ENCODE results near the gene USP36. TPM values are rescaled to one million over a fixed set of nuclear protein-coding genes. Genes with fewer than 3 reads are reported as not detected.

The USP36 gene
- total and polyA plus RNA-seq, 2 experiments from 2014 or later = 27.1 to 27.8 TPM

GRCh38 chr17:78793415-78793814, 47.2 kb downstream of the USP36 start:
- Histone ChIP-seq H3K9me3 (ENCODE audit: low read depth) (no peaks in the 10 kb centered on the region), H3K27ac (no peak overlapping the region), H3K36me3 (peaks cover 10% of the 10 kb centered on the region), H3K4me1 (ENCODE audit: low read depth) (peaks cover 6% of the 10 kb centered on the region), H3K27me3 (no peaks in the 10 kb centered on the region), H3K4me3 (no peak overlapping the region)
- DNase-seq (ENCODE audit: low read depth in 1 of 2, low spot score in 1 of 2) = no peak
- TF ChIP-seq CTCF (IDR thresholded peaks at IDR 0.05; ENCODE audit: low read depth, low read length) = no peak

DNA sequence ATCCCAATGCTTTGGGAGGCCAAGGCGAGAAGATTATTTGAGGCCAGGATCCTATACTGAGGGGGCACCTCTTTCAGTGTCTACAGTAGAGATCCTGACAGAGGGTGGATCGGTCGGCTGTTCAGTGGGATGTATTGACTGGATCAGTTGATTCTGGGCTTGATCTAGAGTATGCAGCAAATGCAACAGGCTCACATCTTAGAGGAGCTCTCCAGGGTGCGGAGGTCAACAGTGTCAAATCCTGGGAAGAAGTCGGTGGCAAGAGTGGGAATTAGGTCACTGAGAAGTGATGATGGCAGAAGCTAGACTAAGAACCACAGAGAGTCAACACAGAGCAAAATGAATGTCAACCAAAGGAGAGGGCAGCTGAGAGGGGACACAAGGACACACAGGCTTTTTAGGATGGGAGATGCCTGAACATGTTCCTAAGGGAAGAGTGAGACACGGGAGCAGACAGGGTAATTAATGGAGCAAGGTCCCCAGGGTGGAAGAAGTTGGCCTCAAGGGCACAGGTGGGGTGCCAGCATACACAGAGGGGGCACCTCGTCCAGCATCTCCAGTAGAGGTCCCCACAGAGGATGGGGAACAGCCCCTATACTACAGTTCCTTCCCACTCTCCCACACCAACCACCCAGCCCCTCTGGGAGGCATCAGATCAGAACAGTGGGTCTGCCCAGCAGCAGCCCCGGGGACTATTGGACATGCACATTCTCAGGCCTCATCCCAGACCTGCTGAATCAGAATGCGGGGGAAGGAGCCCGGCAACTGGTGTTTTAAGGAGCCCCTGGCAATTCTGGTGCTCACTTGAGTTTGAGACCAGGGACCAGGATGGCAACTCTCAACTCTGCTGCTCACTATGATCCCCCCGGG, 48.5 kb downstream of the USP36 start:
- Histone ChIP-seq H3K4me1 (ENCODE audit: low read depth) (peaks cover 6% of the 10 kb centered on the region), H3K27ac (peak overlapping the region; percentile 34), H3K9me3 (ENCODE audit: low read depth) (no peaks in the 10 kb centered on the region), H3K27me3 (no peaks in the 10 kb centered on the region), H3K36me3 (peaks cover 6% of the 10 kb centered on the region), H3K4me3 (no peak overlapping the region)
- DNase-seq (ENCODE audit: low read depth in 1 of 2, low spot score in 1 of 2) = no peak
- TF ChIP-seq CTCF (IDR thresholded peaks at IDR 0.05; ENCODE audit: low read depth, low read length) = no peak

DNA sequence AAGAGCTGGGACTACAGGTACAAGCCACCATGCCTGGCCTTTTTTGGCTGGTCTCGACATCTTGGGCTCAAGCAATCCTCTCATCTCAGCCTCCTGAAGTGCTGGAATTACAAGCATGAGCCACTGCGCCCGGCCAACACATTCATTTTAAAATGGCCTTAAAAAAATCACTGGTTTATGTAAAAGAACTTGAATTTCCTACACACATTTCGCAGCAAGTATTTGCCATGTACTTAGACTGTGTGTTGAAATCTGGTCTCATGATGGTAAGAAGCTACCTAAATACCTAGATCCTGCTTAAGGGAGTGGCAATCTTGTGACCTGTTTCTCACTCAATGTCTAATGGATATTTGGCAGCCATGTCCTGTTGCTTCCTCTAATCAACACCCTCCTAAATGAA, 50.1 kb downstream of the USP36 start:
- Histone ChIP-seq H3K27me3 (no peaks in the 10 kb centered on the region), H3K4me1 (ENCODE audit: low read depth) (peaks cover 6% of the 10 kb centered on the region), H3K9me3 (ENCODE audit: low read depth) (no peaks in the 10 kb centered on the region), H3K36me3 (peaks cover 3% of the 10 kb centered on the region), H3K4me3 (no peak overlapping the region), H3K27ac (no peak overlapping the region)
- TF ChIP-seq CTCF (IDR thresholded peaks at IDR 0.05; ENCODE audit: low read depth, low read length) = no peak
- DNase-seq (ENCODE audit: low read depth in 1 of 2, low spot score in 1 of 2) = no peak

GRCh38 chr17:78789663-78790181, 50.9 kb downstream of the USP36 start:
- Histone ChIP-seq H3K4me1 (ENCODE audit: low read depth) (peaks cover 10% of the 10 kb centered on the region), H3K36me3 (no peaks in the 10 kb centered on the region), H3K27ac (peak overlapping the region; percentile 13), H3K4me3 (no peak overlapping the region), H3K9me3 (ENCODE audit: low read depth) (no peaks in the 10 kb centered on the region), H3K27me3 (no peaks in the 10 kb centered on the region)
- no peak for TF ChIP-seq CTCF (IDR thresholded peaks at IDR 0.05; ENCODE audit: low read depth, low read length)
- DNase-seq (ENCODE audit: low read depth in 1 of 2, low spot score in 1 of 2) = peak in 1 of 2 donors; percentile 60

DNA sequence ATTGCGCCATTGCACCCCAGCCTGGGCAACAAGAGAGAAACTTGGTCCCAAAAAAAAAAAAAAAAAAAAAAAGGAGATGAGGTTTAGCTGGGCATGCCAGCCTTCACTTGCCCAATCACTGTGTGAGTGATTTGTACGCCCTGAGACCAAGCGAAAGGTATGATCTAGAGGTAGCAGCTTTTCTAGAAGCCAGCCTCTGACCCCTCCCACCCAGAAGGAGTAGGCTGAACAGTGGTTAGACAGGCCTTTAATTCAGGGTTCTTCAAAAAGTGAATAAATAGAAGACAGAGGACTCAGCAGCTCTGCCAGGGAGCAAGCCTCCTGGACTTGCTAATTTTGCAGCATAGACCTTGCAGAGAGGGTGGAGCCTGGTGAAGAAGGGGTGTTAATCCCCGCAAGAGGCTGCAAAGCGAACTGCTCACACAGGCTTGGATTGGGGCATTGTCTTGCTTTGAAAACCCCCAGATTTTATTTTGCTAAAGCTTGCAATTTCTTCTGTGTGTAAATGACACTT, 51.4 kb downstream of the USP36 start:
- Histone ChIP-seq H3K27ac (peak overlapping the region; percentile 13), H3K9me3 (ENCODE audit: low read depth) (no peaks in the 10 kb centered on the region), H3K36me3 (no peaks in the 10 kb centered on the region), H3K4me3 (no peak overlapping the region), H3K27me3 (no peaks in the 10 kb centered on the region), H3K4me1 (ENCODE audit: low read depth) (peaks cover 15% of the 10 kb centered on the region)
- no peak for DNase-seq (ENCODE audit: low read depth in 1 of 2, low spot score in 1 of 2)
- no peak for TF ChIP-seq CTCF (IDR thresholded peaks at IDR 0.05; ENCODE audit: low read depth, low read length)
